ENCODE measurements around the gene LYPD8.
"Not testable (repeated sequence)": the region's sequence is repeated elsewhere in the genome, so short reads cannot be mapped to it uniquely, and the experiment has no call there.

Gene LYPD8

DNA sequence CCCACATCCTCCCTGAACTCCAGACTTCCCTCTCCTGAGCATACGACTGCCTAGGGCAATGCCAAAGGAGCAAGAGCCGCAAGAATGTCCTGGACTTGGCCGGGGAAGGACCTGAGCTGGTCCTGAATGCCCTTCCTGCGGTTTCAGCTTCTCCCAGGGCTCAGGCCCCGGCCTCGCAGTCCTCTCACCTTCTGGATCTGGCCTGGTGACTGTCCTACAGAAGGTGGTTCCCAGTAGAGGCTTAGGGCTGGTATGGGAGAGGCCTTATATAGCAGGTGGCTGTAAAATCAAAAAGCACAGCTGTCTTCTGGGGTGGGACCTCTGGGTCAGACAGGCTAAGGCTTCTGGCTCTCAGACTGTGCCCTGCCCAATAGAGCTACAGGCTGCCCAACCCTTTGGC lies at the start of gene LYPD8:
LYPD8 (minus strand) TSS at position 243 of the 400 bp plus-strand sequence. CDS start 4,678 bp downstream, outside the sequence.
- CTCF ChIA-PET, result no interaction called here
- POLR2A ChIA-PET, result no interaction called here
- no peaks in the 10 kb centered on the region for H3K9me3 ChIP-seq (ENCODE audit: control insufficient read depth, insufficient read depth, low read depth, low read length)

GRCh38 chr1:248804771-248805681 lies 49.5 kb upstream of the LYPD8 start:
- ChIA-PET POLR2A (no interaction called here), CTCF (interaction anchor here (1.2 to 3.5 kb wide), 2 partner anchors 182 to 185 kb away, joined by 3 to 25 read pairs; no protein-coding TSS in a partner anchor)
- Histone ChIP-seq H3K9me3 (ENCODE audit: control insufficient read depth, insufficient read depth, low read depth, low read length) (no peaks in the 10 kb centered on the region), H3K36me3 (ENCODE audit: control insufficient read depth in 2 of 2, insufficient read depth in 1 of 2, low read length in 2 of 2) (no peaks in the 10 kb centered on the region), H3K4me3 (ENCODE audit: low read depth, low read length) (no peak overlapping the region), H3K27ac (ENCODE audit: extremely low read depth, low read depth, low read length) (no peak overlapping the region), H3K4me1 (ENCODE audit: control insufficient read depth, insufficient read depth, low read length) (no peaks in the 10 kb centered on the region)
- TF ChIP-seq ZNF132 (tag by site-specific recombination; IDR thresholded peaks at IDR 0.05; ENCODE audit: borderline replicate concordance) (no peak), ZNF692 (tag by site-specific recombination; IDR thresholded peaks at IDR 0.05) (no peak), ZNF202 (tag by site-specific recombination; IDR thresholded peaks at IDR 0.05; ENCODE audit: borderline replicate concordance) (no peak), ZNF747 (tag by site-specific recombination; IDR thresholded peaks at IDR 0.05) (no peak), ZNF426 (tag by site-specific recombination; IDR thresholded peaks at IDR 0.05) (no peak), ZEB2 (tag by site-specific recombination; IDR thresholded peaks at IDR 0.05) (no peak), ZNF558 (tag by site-specific recombination; IDR thresholded peaks at IDR 0.05) (no peak), ZNF555 (tag by site-specific recombination; conservative IDR thresholded peaks at IDR 0.05) (no peak), ZNF146 (tag by site-specific recombination; IDR thresholded peaks at IDR 0.05) (no peak), TCF7L2 (IDR thresholded peaks at IDR 0.05; ENCODE audit: borderline replicate concordance, low read depth, low read length) (no peak), ZNF501 (tag by site-specific recombination; IDR thresholded peaks at IDR 0.05) (no peak)
- TF ChIP-seq, protein P1, sequence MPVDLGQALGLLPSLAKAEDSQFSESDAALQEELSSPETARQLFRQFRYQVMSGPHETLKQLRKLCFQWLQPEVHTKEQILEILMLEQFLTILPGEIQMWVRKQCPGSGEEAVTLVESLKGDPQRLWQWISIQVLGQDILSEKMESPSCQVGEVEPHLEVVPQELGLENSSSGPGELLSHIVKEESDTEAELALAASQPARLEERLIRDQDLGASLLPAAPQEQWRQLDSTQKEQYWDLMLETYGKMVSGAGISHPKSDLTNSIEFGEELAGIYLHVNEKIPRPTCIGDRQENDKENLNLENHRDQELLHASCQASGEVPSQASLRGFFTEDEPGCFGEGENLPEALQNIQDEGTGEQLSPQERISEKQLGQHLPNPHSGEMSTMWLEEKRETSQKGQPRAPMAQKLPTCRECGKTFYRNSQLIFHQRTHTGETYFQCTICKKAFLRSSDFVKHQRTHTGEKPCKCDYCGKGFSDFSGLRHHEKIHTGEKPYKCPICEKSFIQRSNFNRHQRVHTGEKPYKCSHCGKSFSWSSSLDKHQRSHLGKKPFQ (tag by site-specific recombination; IDR thresholded peaks at IDR 0.05), result no peak
- TF ChIP-seq, protein P2, sequence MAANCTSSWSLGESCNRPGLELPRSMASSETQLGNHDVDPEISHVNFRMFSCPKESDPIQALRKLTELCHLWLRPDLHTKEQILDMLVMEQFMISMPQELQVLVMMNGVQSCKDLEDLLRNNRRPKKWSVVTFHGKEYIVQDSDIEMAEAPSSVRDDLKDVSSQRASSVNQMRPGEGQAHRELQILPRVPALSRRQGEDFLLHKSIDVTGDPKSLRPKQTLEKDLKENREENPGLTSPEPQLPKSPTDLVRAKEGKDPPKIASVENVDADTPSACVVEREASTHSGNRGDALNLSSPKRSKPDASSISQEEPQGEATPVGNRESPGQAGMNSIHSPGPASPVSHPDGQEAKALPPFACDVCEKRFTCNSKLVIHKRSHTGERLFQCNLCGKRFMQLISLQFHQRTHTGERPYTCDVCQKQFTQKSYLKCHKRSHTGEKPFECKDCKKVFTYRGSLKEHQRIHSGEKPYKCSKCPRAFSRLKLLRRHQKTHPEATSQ (tag by site-specific recombination; IDR thresholded peaks at IDR 0.05), result no peak

More for the DNA sequence above, at the start of gene LYPD8:
- no peak for TF ChIP-seq ZNF184 (tag by site-specific recombination; IDR thresholded peaks at IDR 0.05)
- no peak for TF ChIP-seq ZFP37 (tag by site-specific recombination; IDR thresholded peaks at IDR 0.05)
- no peak for TF ChIP-seq REST (tag by site-specific recombination; IDR thresholded peaks at IDR 0.05)
- TF ChIP-seq ZNF544 (tag by site-specific recombination; IDR thresholded peaks at IDR 0.05), result no peak
- TF ChIP-seq OSR2 (tag by site-specific recombination; IDR thresholded peaks at IDR 0.05), result no peak
- no peak for TF ChIP-seq ZNF302 (tag by site-specific recombination; IDR thresholded peaks at IDR 0.05; ENCODE audit: low read depth)
- TF ChIP-seq MZF1 (tag by site-specific recombination; IDR thresholded peaks at IDR 0.05; ENCODE audit: borderline replicate concordance), result no peak
- TF ChIP-seq BCL6B (tag by site-specific recombination; IDR thresholded peaks at IDR 0.05), result no peak
- Histone ChIP-seq H3K36me3 (ENCODE audit: control insufficient read depth in 2 of 2, insufficient read depth in 1 of 2, low read length in 2 of 2) (no peaks in the 10 kb centered on the region), H3K4me3 (ENCODE audit: low read depth, low read length) (no peak within 1 kb of the TSS), H3K27ac (ENCODE audit: extremely low read depth, low read depth, low read length) (no peak within 1 kb of the TSS), H3K4me1 (ENCODE audit: control insufficient read depth, insufficient read depth, low read length) (no peaks in the 10 kb centered on the region)

- H3K4me1 ChIP-seq (ENCODE audit: control insufficient read depth, insufficient read depth, low read length); H3K9me3 ChIP-seq (ENCODE audit: control insufficient read depth, insufficient read depth, low read depth, low read length); POLR2A ChIA-PET; H3K27ac ChIP-seq (ENCODE audit: extremely low read depth, low read depth, low read length); H3K4me3 ChIP-seq (ENCODE audit: low read depth, low read length); H3K36me3 ChIP-seq (ENCODE audit: control insufficient read depth in 2 of 2, insufficient read depth in 1 of 2, low read length in 2 of 2); CTCF ChIA-PET: not testable (repeated sequence)
These were observed 47.9 kb upstream of the LYPD8 start for GRCh38 chr1:248803501-248803900.
